SK-N-SH (cell line): ENCODE measurements around the gene HSBP1.

Source experiments
- GABPA ChIP-seq: IDR thresholded peaks from 2 replicates; pipeline ENCODE4 v1.4.0; 2012; ENCODE audit warnings: low read depth, mild to moderate bottlenecking
- GATA2 ChIP-seq: sonication (generic); formaldehyde crosslinking; IDR thresholded peaks from 2 replicates; pipeline ENCODE4 v1.5.0; 2020; ENCODE audit warnings: mild to moderate bottlenecking, missing genetic modification reagents
- MXI1 ChIP-seq: IDR thresholded peaks from 2 replicates; pipeline ENCODE4 v1.6.1; 2012; ENCODE audit warnings: mild to moderate bottlenecking, low read depth, low read length, improper control_type of control experiment
- POLR2AphosphoS5 ChIP-seq: IDR thresholded peaks from 2 replicates; pipeline ENCODE4 v1.6.1; 2012; ENCODE audit warnings: low read depth, low read length
- RCOR1 ChIP-seq: fragments of 150-350 bp; IDR thresholded peaks from 2 replicates; pipeline ENCODE4 v1.6.1; 2017; ENCODE audit warnings: antibody characterized with exemption, low read length
- RFX5 ChIP-seq: IDR thresholded peaks from 2 replicates; pipeline ENCODE4 v1.6.1; 2012; ENCODE audit warnings: mild to moderate bottlenecking, improper control_type of control experiment, low read length
- TEAD4 ChIP-seq: IDR thresholded peaks from 2 replicates; pipeline ENCODE4 v1.4.0; 2012; ENCODE audit warnings: mild to moderate bottlenecking, borderline replicate concordance; ENCODE audit not compliant: insufficient read depth
- TF ChIP-seq, protein P1 (sequence below): IDR thresholded peaks from 2 replicates; pipeline ENCODE4; 2012
- TF ChIP-seq, protein P2 (sequence below): fragments of 200-600 bp; sonication (generic); IDR thresholded peaks from 2 replicates; pipeline ENCODE4 v1.6.1; 2017; ENCODE audit warnings: antibody characterized with exemption, mild to moderate bottlenecking, moderate library complexity
- TF ChIP-seq, protein P3 (sequence below): IDR thresholded peaks from 2 replicates; pipeline ENCODE4 v1.4.0; 2012; ENCODE audit warnings: low read depth, borderline replicate concordance
- TF ChIP-seq, protein P4 (sequence below): IDR thresholded peaks from 2 replicates; pipeline ENCODE4 v1.6.1; 2012; ENCODE audit warnings: mild to moderate bottlenecking, low read depth, low read length, moderate library complexity

DNA sequence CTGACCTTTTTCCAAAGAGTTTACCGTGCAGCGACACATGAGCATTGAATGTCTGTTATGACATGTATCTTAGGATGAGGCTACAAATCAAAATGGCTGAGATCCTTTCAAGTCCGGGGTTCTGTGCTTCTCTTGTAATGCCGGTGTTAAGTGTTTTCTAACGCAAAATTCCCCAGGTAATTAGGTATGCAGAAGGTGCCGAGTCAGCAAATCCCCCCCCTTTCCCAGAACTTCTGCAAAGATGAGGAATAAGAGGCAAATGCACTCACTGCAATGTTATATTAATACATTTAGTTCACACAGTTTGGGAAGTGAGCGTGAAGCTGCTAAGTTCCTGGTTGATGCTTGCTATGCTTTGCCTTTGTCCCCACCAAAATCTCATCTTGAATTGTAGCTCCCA is 54.9 kb downstream of the HSBP1 start:
- no peak for TF ChIP-seq POLR2AphosphoS5
- TF ChIP-seq MXI1, result no peak
- TF ChIP-seq GABPA, result no peak
- TF ChIP-seq, protein P1, sequence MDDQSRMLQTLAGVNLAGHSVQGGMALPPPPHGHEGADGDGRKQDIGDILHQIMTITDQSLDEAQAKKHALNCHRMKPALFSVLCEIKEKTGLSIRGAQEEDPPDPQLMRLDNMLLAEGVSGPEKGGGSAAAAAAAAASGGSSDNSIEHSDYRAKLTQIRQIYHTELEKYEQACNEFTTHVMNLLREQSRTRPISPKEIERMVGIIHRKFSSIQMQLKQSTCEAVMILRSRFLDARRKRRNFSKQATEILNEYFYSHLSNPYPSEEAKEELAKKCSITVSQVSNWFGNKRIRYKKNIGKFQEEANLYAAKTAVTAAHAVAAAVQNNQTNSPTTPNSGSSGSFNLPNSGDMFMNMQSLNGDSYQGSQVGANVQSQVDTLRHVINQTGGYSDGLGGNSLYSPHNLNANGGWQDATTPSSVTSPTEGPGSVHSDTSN, result no peak
- no peak for TF ChIP-seq RFX5
- TF ChIP-seq, protein P2, sequence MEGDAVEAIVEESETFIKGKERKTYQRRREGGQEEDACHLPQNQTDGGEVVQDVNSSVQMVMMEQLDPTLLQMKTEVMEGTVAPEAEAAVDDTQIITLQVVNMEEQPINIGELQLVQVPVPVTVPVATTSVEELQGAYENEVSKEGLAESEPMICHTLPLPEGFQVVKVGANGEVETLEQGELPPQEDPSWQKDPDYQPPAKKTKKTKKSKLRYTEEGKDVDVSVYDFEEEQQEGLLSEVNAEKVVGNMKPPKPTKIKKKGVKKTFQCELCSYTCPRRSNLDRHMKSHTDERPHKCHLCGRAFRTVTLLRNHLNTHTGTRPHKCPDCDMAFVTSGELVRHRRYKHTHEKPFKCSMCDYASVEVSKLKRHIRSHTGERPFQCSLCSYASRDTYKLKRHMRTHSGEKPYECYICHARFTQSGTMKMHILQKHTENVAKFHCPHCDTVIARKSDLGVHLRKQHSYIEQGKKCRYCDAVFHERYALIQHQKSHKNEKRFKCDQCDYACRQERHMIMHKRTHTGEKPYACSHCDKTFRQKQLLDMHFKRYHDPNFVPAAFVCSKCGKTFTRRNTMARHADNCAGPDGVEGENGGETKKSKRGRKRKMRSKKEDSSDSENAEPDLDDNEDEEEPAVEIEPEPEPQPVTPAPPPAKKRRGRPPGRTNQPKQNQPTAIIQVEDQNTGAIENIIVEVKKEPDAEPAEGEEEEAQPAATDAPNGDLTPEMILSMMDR, result no peak
- TF ChIP-seq RCOR1, result no peak
- TF ChIP-seq, protein P3, sequence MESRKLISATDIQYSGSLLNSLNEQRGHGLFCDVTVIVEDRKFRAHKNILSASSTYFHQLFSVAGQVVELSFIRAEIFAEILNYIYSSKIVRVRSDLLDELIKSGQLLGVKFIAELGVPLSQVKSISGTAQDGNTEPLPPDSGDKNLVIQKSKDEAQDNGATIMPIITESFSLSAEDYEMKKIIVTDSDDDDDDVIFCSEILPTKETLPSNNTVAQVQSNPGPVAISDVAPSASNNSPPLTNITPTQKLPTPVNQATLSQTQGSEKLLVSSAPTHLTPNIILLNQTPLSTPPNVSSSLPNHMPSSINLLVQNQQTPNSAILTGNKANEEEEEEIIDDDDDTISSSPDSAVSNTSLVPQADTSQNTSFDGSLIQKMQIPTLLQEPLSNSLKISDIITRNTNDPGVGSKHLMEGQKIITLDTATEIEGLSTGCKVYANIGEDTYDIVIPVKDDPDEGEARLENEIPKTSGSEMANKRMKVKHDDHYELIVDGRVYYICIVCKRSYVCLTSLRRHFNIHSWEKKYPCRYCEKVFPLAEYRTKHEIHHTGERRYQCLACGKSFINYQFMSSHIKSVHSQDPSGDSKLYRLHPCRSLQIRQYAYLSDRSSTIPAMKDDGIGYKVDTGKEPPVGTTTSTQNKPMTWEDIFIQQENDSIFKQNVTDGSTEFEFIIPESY, result no peak
- no peak for TF ChIP-seq TEAD4
- TF ChIP-seq GATA2 (CRISPR knock-in tag), result no peak
- TF ChIP-seq, protein P4, sequence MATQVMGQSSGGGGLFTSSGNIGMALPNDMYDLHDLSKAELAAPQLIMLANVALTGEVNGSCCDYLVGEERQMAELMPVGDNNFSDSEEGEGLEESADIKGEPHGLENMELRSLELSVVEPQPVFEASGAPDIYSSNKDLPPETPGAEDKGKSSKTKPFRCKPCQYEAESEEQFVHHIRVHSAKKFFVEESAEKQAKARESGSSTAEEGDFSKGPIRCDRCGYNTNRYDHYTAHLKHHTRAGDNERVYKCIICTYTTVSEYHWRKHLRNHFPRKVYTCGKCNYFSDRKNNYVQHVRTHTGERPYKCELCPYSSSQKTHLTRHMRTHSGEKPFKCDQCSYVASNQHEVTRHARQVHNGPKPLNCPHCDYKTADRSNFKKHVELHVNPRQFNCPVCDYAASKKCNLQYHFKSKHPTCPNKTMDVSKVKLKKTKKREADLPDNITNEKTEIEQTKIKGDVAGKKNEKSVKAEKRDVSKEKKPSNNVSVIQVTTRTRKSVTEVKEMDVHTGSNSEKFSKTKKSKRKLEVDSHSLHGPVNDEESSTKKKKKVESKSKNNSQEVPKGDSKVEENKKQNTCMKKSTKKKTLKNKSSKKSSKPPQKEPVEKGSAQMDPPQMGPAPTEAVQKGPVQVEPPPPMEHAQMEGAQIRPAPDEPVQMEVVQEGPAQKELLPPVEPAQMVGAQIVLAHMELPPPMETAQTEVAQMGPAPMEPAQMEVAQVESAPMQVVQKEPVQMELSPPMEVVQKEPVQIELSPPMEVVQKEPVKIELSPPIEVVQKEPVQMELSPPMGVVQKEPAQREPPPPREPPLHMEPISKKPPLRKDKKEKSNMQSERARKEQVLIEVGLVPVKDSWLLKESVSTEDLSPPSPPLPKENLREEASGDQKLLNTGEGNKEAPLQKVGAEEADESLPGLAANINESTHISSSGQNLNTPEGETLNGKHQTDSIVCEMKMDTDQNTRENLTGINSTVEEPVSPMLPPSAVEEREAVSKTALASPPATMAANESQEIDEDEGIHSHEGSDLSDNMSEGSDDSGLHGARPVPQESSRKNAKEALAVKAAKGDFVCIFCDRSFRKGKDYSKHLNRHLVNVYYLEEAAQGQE, result no peak
